ENCODE results near the gene AOX1.
"Not testable (repeated sequence)": the region's sequence is repeated elsewhere in the genome, so short reads cannot be mapped to it uniquely, and the experiment has no call there.

Gene AOX1

DNA sequence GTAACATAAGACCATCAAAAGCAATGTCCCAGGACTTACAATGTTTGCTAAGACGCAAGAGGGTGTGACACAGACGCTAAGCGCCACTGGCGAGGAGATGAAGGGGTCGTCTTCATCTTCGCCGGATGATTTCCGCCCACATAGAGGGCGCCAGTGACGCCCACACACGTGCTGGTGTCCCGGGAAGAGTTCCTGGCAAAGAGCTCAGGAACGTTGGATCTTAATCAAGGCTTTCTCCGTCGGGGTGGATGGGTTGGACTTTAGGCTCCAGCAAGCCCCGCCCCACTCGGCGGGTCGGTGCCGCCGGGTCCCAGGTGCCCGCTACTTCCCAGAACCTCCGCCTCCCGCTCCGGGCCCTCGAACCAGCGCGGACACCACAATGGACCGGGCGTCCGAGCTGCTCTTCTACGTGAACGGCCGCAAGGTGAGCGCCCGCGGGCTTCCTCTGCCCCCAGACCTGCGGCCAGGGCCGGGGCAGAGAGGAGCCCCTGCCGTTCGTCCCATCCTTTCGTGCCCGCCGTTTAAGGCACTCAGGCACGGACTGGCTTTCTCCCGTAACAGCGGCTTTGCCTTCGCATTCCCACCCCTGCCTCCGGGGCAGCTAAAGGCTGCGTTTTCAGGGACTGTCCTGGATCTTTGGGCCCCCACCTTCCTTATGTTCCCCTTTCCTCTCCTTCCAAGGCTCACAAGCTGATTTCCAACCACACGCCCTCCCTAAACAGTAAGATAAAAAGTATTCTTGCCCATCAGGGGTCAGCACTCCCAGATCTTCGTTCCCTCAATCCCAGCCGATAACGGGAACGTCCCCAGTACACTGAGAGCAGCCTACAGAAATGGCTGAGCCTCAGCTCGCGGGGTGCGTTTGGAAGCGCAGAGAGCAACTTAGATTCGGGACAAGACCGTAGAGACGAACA, at the start of gene AOX1:
Gene AOX1 (plus strand): TSS at position 285 of the 914 bp plus-strand sequence. CDS start 95 bp downstream, at position 380.
- Histone ChIP-seq H3K4me1 (ENCODE audit: control insufficient read depth in 1 of 2, insufficient read depth in 2 of 2, low read length in 2 of 2) (peaks cover 5 to 7% of the 10 kb centered on the region in 2 donors), H3K27me3 (ENCODE audit: control insufficient read depth in 1 of 2, insufficient read depth in 2 of 2, low read length in 2 of 2) (no peaks in the 10 kb centered on the region), H3K4me3 (ENCODE audit: low read depth in 1 of 2, low read length in 2 of 2) (peak within 1 kb of the TSS; percentile 68 to 73), H3K9ac (ENCODE audit: low read depth in 1 of 2, low read length in 2 of 2) (peak within 1 kb of the TSS in 1 of 2 donors; percentile 27), H3K9me3 (ENCODE audit: control insufficient read depth in 1 of 2, low read length in 2 of 2) (no peaks in the 10 kb centered on the region), H3K27ac (ENCODE audit: low read depth, low read length) (no peak within 1 kb of the TSS), H3K36me3 (ENCODE audit: control insufficient read depth in 1 of 2, insufficient read depth in 2 of 2, low read length in 2 of 2) (no peaks in the 10 kb centered on the region)

- Histone ChIP-seq H3K36me3 (ENCODE audit: control insufficient read depth in 1 of 2, insufficient read depth in 2 of 2, low read length in 2 of 2) (peaks cover 12 to 16% of the 10 kb centered on the region in 2 donors), H3K4me1 (ENCODE audit: control insufficient read depth in 1 of 2, insufficient read depth in 2 of 2, low read length in 2 of 2) (no peaks in the 10 kb centered on the region), H3K27ac (ENCODE audit: low read depth, low read length) (no peak overlapping the region), H3K9ac (ENCODE audit: low read depth in 1 of 2, low read length in 2 of 2) (no peak overlapping the region), H3K4me3 (ENCODE audit: low read depth in 1 of 2, low read length in 2 of 2) (no peak overlapping the region), H3K9me3 (ENCODE audit: control insufficient read depth in 1 of 2, low read length in 2 of 2) (peaks cover 0 to 4% of the 10 kb centered on the region in 2 donors), H3K27me3 (ENCODE audit: control insufficient read depth in 1 of 2, insufficient read depth in 2 of 2, low read length in 2 of 2) (no peaks in the 10 kb centered on the region)
These were observed 47.7 kb upstream of the AOX1 start for GRCh38 chr2:200538139-200538538.

- Histone ChIP-seq H3K9me3 (ENCODE audit: control insufficient read depth in 1 of 2, low read length in 2 of 2) (peaks cover 0 to 4% of the 10 kb centered on the region in 2 donors), H3K4me1 (ENCODE audit: control insufficient read depth in 1 of 2, insufficient read depth in 2 of 2, low read length in 2 of 2) (no peaks in the 10 kb centered on the region), H3K27ac (ENCODE audit: low read depth, low read length) (no peak overlapping the region), H3K4me3 (ENCODE audit: low read depth in 1 of 2, low read length in 2 of 2) (no peak overlapping the region), H3K27me3 (ENCODE audit: control insufficient read depth in 1 of 2, insufficient read depth in 2 of 2, low read length in 2 of 2) (no peaks in the 10 kb centered on the region), H3K9ac (ENCODE audit: low read depth in 1 of 2, low read length in 2 of 2) (no peak overlapping the region), H3K36me3 (ENCODE audit: control insufficient read depth in 1 of 2, insufficient read depth in 2 of 2, low read length in 2 of 2) (peaks cover 10 to 16% of the 10 kb centered on the region in 2 donors)
These were observed 45.0 kb upstream of the AOX1 start for GRCh38 chr2:200540793-200541192.

DNA sequence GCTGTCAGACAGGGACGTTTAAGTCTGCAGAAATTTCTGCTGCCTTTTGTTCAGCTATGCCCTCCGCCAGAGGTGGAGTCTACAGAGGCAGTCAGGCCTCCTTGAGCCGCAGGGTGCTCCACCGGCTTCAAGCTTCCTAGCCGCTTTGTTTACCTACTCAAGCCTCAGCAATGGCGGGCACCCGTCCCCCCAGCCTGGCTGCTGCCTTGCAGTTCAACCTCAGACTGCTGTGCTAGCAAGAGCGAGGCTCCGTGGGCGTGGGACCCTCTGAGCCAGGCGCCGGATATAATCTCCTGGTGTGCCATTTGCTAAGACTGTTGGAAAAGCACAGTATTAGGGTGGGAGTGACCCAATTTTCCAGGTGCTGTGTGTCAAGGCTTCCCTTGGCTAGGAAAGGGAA, 19.2 kb upstream of the AOX1 start:
- not testable (repeated sequence) for H3K9ac ChIP-seq (ENCODE audit: low read depth in 1 of 2, low read length in 2 of 2); H3K4me1 ChIP-seq (ENCODE audit: control insufficient read depth in 1 of 2, insufficient read depth in 2 of 2, low read length in 2 of 2); H3K27ac ChIP-seq (ENCODE audit: low read depth, low read length); H3K36me3 ChIP-seq (ENCODE audit: control insufficient read depth in 1 of 2, insufficient read depth in 2 of 2, low read length in 2 of 2); H3K4me3 ChIP-seq (ENCODE audit: low read depth in 1 of 2, low read length in 2 of 2); H3K9me3 ChIP-seq (ENCODE audit: control insufficient read depth in 1 of 2, low read length in 2 of 2); H3K27me3 ChIP-seq (ENCODE audit: control insufficient read depth in 1 of 2, insufficient read depth in 2 of 2, low read length in 2 of 2)

- Histone ChIP-seq H3K9ac (ENCODE audit: low read depth in 1 of 2, low read length in 2 of 2) (no peak overlapping the region), H3K27ac (ENCODE audit: low read depth, low read length) (no peak overlapping the region), H3K9me3 (ENCODE audit: control insufficient read depth in 1 of 2, low read length in 2 of 2) (no peaks in the 10 kb centered on the region), H3K4me3 (ENCODE audit: low read depth in 1 of 2, low read length in 2 of 2) (no peak overlapping the region), H3K27me3 (ENCODE audit: control insufficient read depth in 1 of 2, insufficient read depth in 2 of 2, low read length in 2 of 2) (no peaks in the 10 kb centered on the region), H3K36me3 (ENCODE audit: control insufficient read depth in 1 of 2, insufficient read depth in 2 of 2, low read length in 2 of 2) (peaks cover 0 to 3% of the 10 kb centered on the region in 2 donors), H3K4me1 (ENCODE audit: control insufficient read depth in 1 of 2, insufficient read depth in 2 of 2, low read length in 2 of 2) (no peaks in the 10 kb centered on the region)
These were observed 17.9 kb upstream of the AOX1 start for GRCh38 chr2:200567932-200568331.

- H3K27me3 ChIP-seq (ENCODE audit: control insufficient read depth in 1 of 2, insufficient read depth in 2 of 2, low read length in 2 of 2) = no peaks in the 10 kb centered on the region
- no peak overlapping the region for H3K27ac ChIP-seq (ENCODE audit: low read depth, low read length)
- H3K9ac ChIP-seq (ENCODE audit: low read depth in 1 of 2, low read length in 2 of 2) = no peak overlapping the region
- no peak overlapping the region for H3K4me3 ChIP-seq (ENCODE audit: low read depth in 1 of 2, low read length in 2 of 2)
- peaks cover 0 to 3% of the 10 kb centered on the region in 2 donors for H3K36me3 ChIP-seq (ENCODE audit: control insufficient read depth in 1 of 2, insufficient read depth in 2 of 2, low read length in 2 of 2)
- no peaks in the 10 kb centered on the region for H3K4me1 ChIP-seq (ENCODE audit: control insufficient read depth in 1 of 2, insufficient read depth in 2 of 2, low read length in 2 of 2)
- H3K9me3 ChIP-seq (ENCODE audit: control insufficient read depth in 1 of 2, low read length in 2 of 2) = no peaks in the 10 kb centered on the region
These were observed 9.9 kb upstream of the AOX1 start for GRCh38 chr2:200575957-200576356.

GRCh38 chr2:200577027-200577426, 8.8 kb upstream of the AOX1 start:
- Histone ChIP-seq H3K27ac (ENCODE audit: low read depth, low read length) (no peak overlapping the region), H3K4me1 (ENCODE audit: control insufficient read depth in 1 of 2, insufficient read depth in 2 of 2, low read length in 2 of 2) (no peaks in the 10 kb centered on the region)

DNA sequence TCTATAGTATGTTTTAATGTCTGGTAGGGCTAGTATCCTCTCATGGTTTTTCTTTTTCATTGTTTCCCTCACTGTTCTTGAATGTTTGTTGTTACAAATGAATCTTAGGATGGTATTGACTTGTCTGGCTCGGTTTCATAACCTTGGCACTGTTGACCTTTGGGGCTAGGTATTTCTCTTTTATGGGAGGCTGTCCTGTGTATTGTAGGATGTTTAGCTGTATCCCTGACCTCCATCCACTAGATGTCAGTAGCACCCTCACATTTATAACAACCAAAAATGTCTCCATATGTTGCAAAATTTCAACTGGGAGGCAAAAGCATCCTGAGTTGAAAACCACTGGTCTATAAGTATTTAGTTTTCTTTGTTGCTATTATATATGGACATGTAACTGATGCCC, 7.0 kb upstream of the AOX1 start:
- H3K9ac ChIP-seq (ENCODE audit: low read depth in 1 of 2, low read length in 2 of 2) = no peak overlapping the region
- no peak overlapping the region for H3K27ac ChIP-seq (ENCODE audit: low read depth, low read length)
- H3K36me3 ChIP-seq (ENCODE audit: control insufficient read depth in 1 of 2, insufficient read depth in 2 of 2, low read length in 2 of 2) = no peaks in the 10 kb centered on the region
- no peaks in the 10 kb centered on the region for H3K27me3 ChIP-seq (ENCODE audit: control insufficient read depth in 1 of 2, insufficient read depth in 2 of 2, low read length in 2 of 2)
- no peaks in the 10 kb centered on the region for H3K4me1 ChIP-seq (ENCODE audit: control insufficient read depth in 1 of 2, insufficient read depth in 2 of 2, low read length in 2 of 2)
- H3K4me3 ChIP-seq (ENCODE audit: low read depth in 1 of 2, low read length in 2 of 2) = no peak overlapping the region
- no peaks in the 10 kb centered on the region for H3K9me3 ChIP-seq (ENCODE audit: control insufficient read depth in 1 of 2, low read length in 2 of 2)

More at GRCh38 chr2:200577027-200577426, 8.8 kb upstream of the AOX1 start:
- Histone ChIP-seq H3K27me3 (ENCODE audit: control insufficient read depth in 1 of 2, insufficient read depth in 2 of 2, low read length in 2 of 2) (no peaks in the 10 kb centered on the region), H3K36me3 (ENCODE audit: control insufficient read depth in 1 of 2, insufficient read depth in 2 of 2, low read length in 2 of 2) (peaks cover 0 to 3% of the 10 kb centered on the region in 2 donors), H3K9ac (ENCODE audit: low read depth in 1 of 2, low read length in 2 of 2) (no peak overlapping the region), H3K4me3 (ENCODE audit: low read depth in 1 of 2, low read length in 2 of 2) (no peak overlapping the region), H3K9me3 (ENCODE audit: control insufficient read depth in 1 of 2, low read length in 2 of 2) (no peaks in the 10 kb centered on the region)

GRCh38 chr2:200584639-200585038, 1.2 kb upstream of the AOX1 start:
- Histone ChIP-seq H3K4me1 (ENCODE audit: control insufficient read depth in 1 of 2, insufficient read depth in 2 of 2, low read length in 2 of 2) (peaks cover 5 to 7% of the 10 kb centered on the region in 2 donors), H3K27me3 (ENCODE audit: control insufficient read depth in 1 of 2, insufficient read depth in 2 of 2, low read length in 2 of 2) (no peaks in the 10 kb centered on the region), H3K36me3 (ENCODE audit: control insufficient read depth in 1 of 2, insufficient read depth in 2 of 2, low read length in 2 of 2) (no peaks in the 10 kb centered on the region), H3K9me3 (ENCODE audit: control insufficient read depth in 1 of 2, low read length in 2 of 2) (no peaks in the 10 kb centered on the region), H3K27ac (ENCODE audit: low read depth, low read length) (no peak overlapping the region), H3K9ac (ENCODE audit: low read depth in 1 of 2, low read length in 2 of 2) (no peak overlapping the region), H3K4me3 (ENCODE audit: low read depth in 1 of 2, low read length in 2 of 2) (no peak overlapping the region)

GRCh38 chr2:200585340-200585729, 479 bp upstream of the AOX1 start:
- Histone ChIP-seq H3K27me3 (ENCODE audit: control insufficient read depth in 1 of 2, insufficient read depth in 2 of 2, low read length in 2 of 2) (no peaks in the 10 kb centered on the region), H3K4me1 (ENCODE audit: control insufficient read depth in 1 of 2, insufficient read depth in 2 of 2, low read length in 2 of 2) (peaks cover 5 to 7% of the 10 kb centered on the region in 2 donors), H3K27ac (ENCODE audit: low read depth, low read length) (no peak overlapping the region), H3K36me3 (ENCODE audit: control insufficient read depth in 1 of 2, insufficient read depth in 2 of 2, low read length in 2 of 2) (no peaks in the 10 kb centered on the region), H3K4me3 (ENCODE audit: low read depth in 1 of 2, low read length in 2 of 2) (peak overlapping the region; percentile 68 to 73), H3K9me3 (ENCODE audit: control insufficient read depth in 1 of 2, low read length in 2 of 2) (no peaks in the 10 kb centered on the region), H3K9ac (ENCODE audit: low read depth in 1 of 2, low read length in 2 of 2) (peak overlapping the region in 1 of 2 donors; percentile 27)

Data from duodenal mucosa (tissue), 2 donors.